GM12878 (cell line): ENCODE results near the gene ADGRG1. TPM values are rescaled to one million over a fixed set of nuclear protein-coding genes. Genes with fewer than 3 reads are reported as not detected.

Experiments used
- ATAC-seq: fragments of 200-7000 bp; cut with Tn5 transposase; 3 replicates; pipeline ENCODE4 v1.9.1; 2020; ENCODE audit warnings: mild to moderate bottlenecking, moderate library complexity
- BruUV-seq: library from RNA; stranded (reverse); fragments of 400-500 nt; replicated peaks from 2 replicates; lab custom pipeline; 2021; lab: Mats Ljungman, UMichigan
- CTCF ChIA-PET: fragments of 300-600 bp; sonication (Branson Sonifier 250); formaldehyde crosslinking; extraction: SDS; loops from one replicate; lab custom pipeline; 2021; ENCODE audit warnings: inconsistent platforms; lab: Yijun Ruan, JAX
- POLR2A ChIA-PET: fragments of 350-600 bp; formaldehyde crosslinking; extraction: SDS; loops from one replicate; lab custom pipeline; 2021; ENCODE audit warnings: inconsistent platforms; lab: Charles Lee
- RAD21 ChIA-PET: fragments of 300-600 bp; sonication (Branson Sonifier 250); formaldehyde crosslinking; loops from one replicate; lab custom pipeline; 2023; ENCODE audit warnings: antibody characterized with exemption; ENCODE audit not compliant: unreplicated experiment; lab: Charles Lee
- SMC1A ChIA-PET: fragments of 300-600 bp; sonication (Branson Sonifier 250); formaldehyde crosslinking; loops from one replicate; lab custom pipeline; 2023; ENCODE audit not compliant: unreplicated experiment, uncharacterized antibody; lab: Charles Lee
- DNase-seq: peaks from one replicate; pipeline ENCODE4 v3.0.0-alpha.2; 2011; ENCODE audit warnings: low read depth, low spot score
- FAIRE-seq: peaks from 3 replicates; lab custom pipeline; 2011; peaks lifted over from hg19 to GRCh38; lab: Jason Lieb, UNC
- H2AFZ ChIP-seq: 2 replicates; pipeline ENCODE4 v1.6.0; 2011; ENCODE audit warnings: low read depth, low read length, control low read depth; ENCODE audit not compliant: control insufficient read depth
- H3K27ac ChIP-seq: 2 replicates; pipeline ENCODE4 v1.5.1; 2011; ENCODE audit warnings: control low read depth; ENCODE audit not compliant: control insufficient read depth, insufficient read depth
- H3K27me3 ChIP-seq, 2 experiments: replicated peaks in 1 of 2; 2 replicates each; pipeline versions ENCODE4 v1.6.0 to v1.6.1; 2011; ENCODE audit warnings: low read length in 1 of 2; ENCODE audit not compliant: control insufficient read depth in 2 of 2, insufficient read depth in 2 of 2
- H3K36me3 ChIP-seq, 2 experiments: 2 replicates each; pipeline ENCODE4 v1.5.1; 2011; ENCODE audit warnings: low read length in 1 of 2; ENCODE audit not compliant: control insufficient read depth in 2 of 2, insufficient read depth in 2 of 2
- H3K4me1 ChIP-seq: 2 replicates; pipeline ENCODE4 v1.6.1; 2011; ENCODE audit warnings: mild to moderate bottlenecking, low read length, moderate library complexity, mixed read lengths; ENCODE audit not compliant: control insufficient read depth, insufficient read depth
- H3K4me2 ChIP-seq: 2 replicates; pipeline ENCODE4 v1.6.0; 2011; ENCODE audit warnings: control low read depth; ENCODE audit not compliant: control insufficient read depth, insufficient read depth
- H3K4me3 ChIP-seq: fragments of 200-600 bp; sonication (generic); 2 replicates; pipeline ENCODE4 v1.5.1; 2016
- H3K79me2 ChIP-seq: 2 replicates; pipeline ENCODE4 v1.6.0; 2011; ENCODE audit warnings: low read length; ENCODE audit not compliant: control insufficient read depth, insufficient read depth
- H3K9ac ChIP-seq: 2 replicates; pipeline ENCODE4 v1.8.0; 2011; ENCODE audit warnings: low read length, control low read depth, mixed read lengths; ENCODE audit not compliant: control insufficient read depth, insufficient read depth
- H3K9me3 ChIP-seq: replicated peaks from 3 replicates; pipeline ENCODE4 v1.5.1; 2011; ENCODE audit warnings: mild to moderate bottlenecking, low read length; ENCODE audit not compliant: control insufficient read depth, insufficient read depth
- H4K20me1 ChIP-seq: 2 replicates; pipeline ENCODE4 v1.6.0; 2011; ENCODE audit not compliant: control insufficient read depth, insufficient read depth
- BCL11A ChIP-seq: IDR thresholded peaks from 2 replicates; pipeline ENCODE4 v1.6.1; 2011; ENCODE audit warnings: low read depth, low read length
- BRCA1 ChIP-seq: IDR thresholded peaks from 2 replicates; pipeline ENCODE4 v1.6.1; 2011; ENCODE audit warnings: low read depth, low read length, improper control_type of control experiment
- CHD4 ChIP-seq: fragments of 200-600 bp; sonication (generic); IDR thresholded peaks from 2 replicates; pipeline ENCODE4 v1.6.1; 2016; ENCODE audit warnings: mild to moderate bottlenecking
- E2F4 ChIP-seq: IDR thresholded peaks from 2 replicates; pipeline ENCODE4 v1.6.1; 2012; ENCODE audit warnings: low read depth, low read length, improper control_type of control experiment
- GATAD2B ChIP-seq: fragments of 450-650 bp; conservative IDR thresholded peaks from 2 replicates; pipeline ENCODE4 v1.6.1; 2017; ENCODE audit warnings: low read depth, mild to moderate bottlenecking, moderate library complexity
- MEF2B ChIP-seq: fragments of 450-650 bp; IDR thresholded peaks from 2 replicates; pipeline ENCODE4 v1.6.1; 2018; ENCODE audit warnings: mild to moderate bottlenecking, moderate library complexity; ENCODE audit not compliant: partially characterized antibody, poor library complexity, severe bottlenecking
- NBN ChIP-seq: fragments of 450-650 bp; IDR thresholded peaks from 2 replicates; pipeline ENCODE4 v1.6.1; 2016
- PAX8 ChIP-seq: fragments of 450-650 bp; IDR thresholded peaks from 2 replicates; pipeline ENCODE4 v1.6.1; 2017; ENCODE audit warnings: mild to moderate bottlenecking, moderate library complexity
- PRDM15 ChIP-seq: fragments of 450-650 bp; formaldehyde crosslinking; IDR thresholded peaks from 2 replicates; pipeline ENCODE4 v1.4.0; 2020; ENCODE audit warnings: mild to moderate bottlenecking, moderate library complexity
- REST ChIP-seq: IDR thresholded peaks from 2 replicates; pipeline ENCODE4 v1.6.1; 2012; ENCODE audit warnings: mild to moderate bottlenecking, low read depth, low read length
- SMAD5 ChIP-seq: IDR thresholded peaks from 2 replicates; pipeline ENCODE4 v1.6.1; 2016; ENCODE audit warnings: antibody characterized with exemption, low read depth
- SP1 ChIP-seq: IDR thresholded peaks from one replicate; pipeline ENCODE4 v1.6.1; 2011; ENCODE audit warnings: low read depth, low read length
- SUZ12 ChIP-seq: fragments of 200-600 bp; sonication (generic); IDR thresholded peaks from one replicate; pipeline ENCODE4 v1.6.1; 2018; ENCODE audit warnings: antibody characterized with exemption, mild to moderate bottlenecking; ENCODE audit not compliant: unreplicated experiment
- TCF3 ChIP-seq: IDR thresholded peaks from 2 replicates; pipeline ENCODE4 v1.6.1; 2012; ENCODE audit warnings: low read depth, mild to moderate bottlenecking, low read length, borderline replicate concordance; ENCODE audit not compliant: insufficient read depth
- YY1 ChIP-seq: IDR thresholded peaks from 2 replicates; pipeline ENCODE4 v1.6.1; 2011; ENCODE audit warnings: low read depth, mild to moderate bottlenecking, low read length
- ZBED1 ChIP-seq: IDR thresholded peaks from 2 replicates; pipeline ENCODE4 v1.6.1; 2016; ENCODE audit warnings: borderline replicate concordance
- ZNF217 ChIP-seq: fragments of 450-650 bp; IDR thresholded peaks from 2 replicates; pipeline ENCODE4 v1.6.1; 2017; ENCODE audit warnings: antibody characterized with exemption, mild to moderate bottlenecking
- ZNF24 ChIP-seq: fragments of 450-650 bp; IDR thresholded peaks from 2 replicates; pipeline ENCODE4 v1.6.1; 2017; ENCODE audit warnings: antibody characterized with exemption, mild to moderate bottlenecking
- WGBS: methylation state at CpG from one replicate; pipeline ENCODE4 v1.1.6; 2016; ENCODE audit warnings: low lambda C conversion rate; ENCODE audit not compliant: insufficient replicate concordance, insufficient coverage; ENCODE audit errors: missing lambda C conversion rate; 5-methylcytosine and 5-hydroxymethylcytosine counted together
- in situ Hi-C: fragments of 300-500 bp; cut with MboI; formaldehyde crosslinking; loops from 9 replicates; pipeline ENCODE4 v1.14.3; 2018; ENCODE audit warnings: mixed read lengths
- intact Hi-C: fragments of 100-400 bp; cut with micrococcal nuclease; formaldehyde crosslinking; loops from one replicate; pipeline ENCODE4 v1.14.2; 2022; ENCODE audit not compliant: unreplicated experiment
- polyA plus RNA-seq, 11 experiments: library from polyadenylated mRNA; depleted of rRNA in 4 of 11; unstranded in 6 of 11; stranded (reverse) in 5 of 11; fragments of >200 nt; fragmentation: Nextera tagmentation in 4 of 11; fragmentation: Illumina TruSeq in 1 of 11; extraction: Ambion mirVana in 4 of 11; extraction: Trizol in 1 of 11; gene quantifications; 1 replicate in 1 of 11; 2 replicates in 10 of 11; pipeline versions ENCODE4 v1.2.1 to v1.2.3, GENCODE V29; 2011 to 2016; ENCODE audit warnings: inconsistent platforms in 2 of 11, missing spikeins in 2 of 11, low read depth in 1 of 11
- total RNA-seq, 4 experiments: library from RNA; depleted of rRNA in 3 of 4; stranded (reverse); fragments of >200 nt in 3 of 4; fragmentation: Illumina TruSeq in 1 of 4; extraction: Trizol in 1 of 4; gene quantifications; 2 replicates each; pipeline versions ENCODE4 v1.2.1 to v1.2.3, GENCODE V29; 2013 to 2021

Gene ADGRG1
- total and polyA plus RNA-seq, 10 of the 15 experiments (the other 5 are each of a cell fraction or from before 2014, with no cell fraction given), result 0.07 to 2.0 (median 0.75) TPM

GRCh38 chr16:57624806-57625500, 3.5 kb upstream of the ADGRG1 start:
- no peak for FAIRE-seq
- no TSS peak for BruUV-seq
- H3K9ac ChIP-seq, result no peak overlapping the region
- H4K20me1 ChIP-seq, result no peaks in the 10 kb centered on the region
- intact Hi-C loops (no loop called here), in situ Hi-C loops (no loop called here)
- no peak for TF ChIP-seq REST
- TF ChIP-seq SMAD5, result no peak
- TF ChIP-seq ZBED1, result no peak
- no peak for TF ChIP-seq CHD4
- TF ChIP-seq BCL11A, result no peak
- no peak for TF ChIP-seq YY1
- no peak for TF ChIP-seq MEF2B
- TF ChIP-seq ZNF24, result no peak
- no peak for TF ChIP-seq ZNF217
- no peak for TF ChIP-seq PRDM15 (CRISPR knock-in tag)
- TF ChIP-seq PAX8, result no peak
- TF ChIP-seq SUZ12, result no peak
- no peak for TF ChIP-seq GATAD2B
- no peak for TF ChIP-seq BRCA1
- no peak for TF ChIP-seq E2F4
- TF ChIP-seq TCF3, result no peak
- no peak for TF ChIP-seq SP1
- TF ChIP-seq NBN, result no peak
- H3K4me3 ChIP-seq, result no peak overlapping the region
- H3K4me1 ChIP-seq, result no peaks in the 10 kb centered on the region
- H3K27ac ChIP-seq, result no peak overlapping the region
- no peak overlapping the region for H3K4me2 ChIP-seq
- no peak for DNase-seq
- ChIA-PET RAD21 (no interaction called here), CTCF (no interaction called here), POLR2A (no interaction called here), SMC1A (interaction anchor here (1.0 to 2.8 kb wide), 2 partner anchors 15 to 23 kb away, joined by 3 to 11 read pairs; no protein-coding TSS in a partner anchor)
- no peaks in the 10 kb centered on the region for H3K79me2 ChIP-seq
- no peaks in the 10 kb centered on the region for H3K9me3 ChIP-seq
- H3K36me3 ChIP-seq, result no peaks in the 10 kb centered on the region
- ATAC-seq, result no peak
- WGBS, result 22% methylated on average over 17 of the region's 17 CpGs
- no peak overlapping the region for H2AFZ ChIP-seq
- peaks cover 0 to 3% of the 10 kb centered on the region in 2 experiments; a peak in 2 of 4 replicates for H3K27me3 ChIP-seq
